ENCODE results near the gene SDC3. TPM values are rescaled to one million over a fixed set of nuclear protein-coding genes. Genes with fewer than 3 reads are reported as not detected.

Gene SDC3, protein sequence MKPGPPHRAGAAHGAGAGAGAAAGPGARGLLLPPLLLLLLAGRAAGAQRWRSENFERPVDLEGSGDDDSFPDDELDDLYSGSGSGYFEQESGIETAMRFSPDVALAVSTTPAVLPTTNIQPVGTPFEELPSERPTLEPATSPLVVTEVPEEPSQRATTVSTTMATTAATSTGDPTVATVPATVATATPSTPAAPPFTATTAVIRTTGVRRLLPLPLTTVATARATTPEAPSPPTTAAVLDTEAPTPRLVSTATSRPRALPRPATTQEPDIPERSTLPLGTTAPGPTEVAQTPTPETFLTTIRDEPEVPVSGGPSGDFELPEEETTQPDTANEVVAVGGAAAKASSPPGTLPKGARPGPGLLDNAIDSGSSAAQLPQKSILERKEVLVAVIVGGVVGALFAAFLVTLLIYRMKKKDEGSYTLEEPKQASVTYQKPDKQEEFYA
- polyA plus RNA-seq (2011; rRNA removed) (15.4 and 18.0 TPM in 2 replicates), polyA minus RNA-seq (2011; rRNA and poly(A)+ RNA removed) (23.9 and 33.2 TPM in 2 replicates)

DNA sequence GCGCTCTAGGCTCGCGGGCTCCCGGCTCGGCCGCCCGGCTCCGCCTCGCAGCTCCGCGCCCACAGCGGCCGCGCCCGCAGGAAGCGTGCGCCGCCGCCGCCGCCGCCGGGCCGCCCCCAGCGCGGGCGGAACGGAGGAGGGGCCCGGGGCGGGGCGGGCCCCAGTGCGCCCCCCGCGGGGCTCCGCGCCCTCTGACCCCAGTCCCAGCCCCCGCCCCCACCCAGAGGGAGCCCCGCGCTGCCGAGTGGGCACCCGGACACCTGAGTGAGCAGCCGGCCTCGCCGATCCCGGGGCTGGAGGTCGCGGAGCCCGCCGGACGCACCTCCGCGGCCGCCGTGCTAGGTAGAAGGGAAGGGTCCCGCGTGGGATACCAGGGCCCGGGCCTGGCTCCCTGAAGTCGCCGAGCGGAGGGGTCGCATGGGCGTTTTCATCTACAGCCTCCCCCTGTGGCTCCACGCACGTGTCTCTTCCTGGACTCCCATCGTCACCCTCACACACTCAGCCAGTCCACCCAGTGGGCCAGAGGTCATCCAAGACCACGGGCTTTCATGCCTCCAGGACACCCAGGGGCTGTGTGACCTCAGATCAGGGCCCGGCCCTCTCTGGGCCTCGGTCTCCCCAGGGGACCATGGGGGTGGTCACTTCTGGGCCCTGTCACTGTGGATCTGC lies at the start of gene SDC3:
Gene SDC3, minus strand, starts transcription at position 63 of the 669 bp plus-strand sequence. CDS start 172 bp downstream, outside the sequence.
- POLR2A ChIA-PET, result no interaction called here
- DNase-seq (ENCODE audit: low read depth), result no peak

DNA sequence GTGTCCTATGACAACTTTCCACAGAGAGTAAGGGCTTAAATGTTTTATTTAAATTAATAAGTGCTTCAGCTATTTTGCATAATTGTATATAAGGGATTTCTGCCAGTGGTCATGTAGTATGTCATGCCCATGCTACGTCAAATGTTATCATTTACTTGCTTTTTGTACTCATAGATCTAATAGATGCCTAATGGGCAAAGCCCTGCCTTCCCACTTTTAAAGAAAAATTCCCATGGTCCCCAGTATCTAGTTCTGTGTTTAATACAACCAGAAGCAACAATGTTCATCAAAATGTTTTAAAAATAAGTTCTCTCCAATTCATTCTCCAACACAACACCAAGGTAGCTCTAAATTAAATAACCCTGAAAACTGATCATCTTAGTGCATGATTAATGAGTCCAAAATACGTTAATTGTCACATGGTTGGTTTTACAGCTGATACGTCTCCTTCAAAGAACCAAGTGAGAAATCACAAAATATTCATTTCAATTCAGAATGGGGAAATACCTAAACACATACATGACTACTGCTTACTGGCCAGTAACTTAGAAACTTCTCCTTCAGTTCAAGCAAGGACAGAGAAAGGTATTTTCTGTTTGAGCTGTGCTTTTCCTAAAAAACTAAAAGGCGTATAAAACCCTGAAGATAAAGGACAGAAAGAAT lies 49.1 kb upstream of the SDC3 start:
- H3K36me3 ChIP-seq (ENCODE audit: control insufficient read depth, insufficient read depth, low read length), result peaks cover 6% of the 10 kb centered on the region; the same call in 1 of the 2 replicates
- no peak overlapping the region for H3K4me3 ChIP-seq (ENCODE audit: low read depth, low read length)
- ChIA-PET POLR2A (no interaction called here), CTCF (interaction anchor here (0.6 to 1.2 kb wide), 2 partner anchors 80 to 238 kb away, joined by 3 read pairs; no protein-coding TSS in a partner anchor)
- TF ChIP-seq, protein P1, sequence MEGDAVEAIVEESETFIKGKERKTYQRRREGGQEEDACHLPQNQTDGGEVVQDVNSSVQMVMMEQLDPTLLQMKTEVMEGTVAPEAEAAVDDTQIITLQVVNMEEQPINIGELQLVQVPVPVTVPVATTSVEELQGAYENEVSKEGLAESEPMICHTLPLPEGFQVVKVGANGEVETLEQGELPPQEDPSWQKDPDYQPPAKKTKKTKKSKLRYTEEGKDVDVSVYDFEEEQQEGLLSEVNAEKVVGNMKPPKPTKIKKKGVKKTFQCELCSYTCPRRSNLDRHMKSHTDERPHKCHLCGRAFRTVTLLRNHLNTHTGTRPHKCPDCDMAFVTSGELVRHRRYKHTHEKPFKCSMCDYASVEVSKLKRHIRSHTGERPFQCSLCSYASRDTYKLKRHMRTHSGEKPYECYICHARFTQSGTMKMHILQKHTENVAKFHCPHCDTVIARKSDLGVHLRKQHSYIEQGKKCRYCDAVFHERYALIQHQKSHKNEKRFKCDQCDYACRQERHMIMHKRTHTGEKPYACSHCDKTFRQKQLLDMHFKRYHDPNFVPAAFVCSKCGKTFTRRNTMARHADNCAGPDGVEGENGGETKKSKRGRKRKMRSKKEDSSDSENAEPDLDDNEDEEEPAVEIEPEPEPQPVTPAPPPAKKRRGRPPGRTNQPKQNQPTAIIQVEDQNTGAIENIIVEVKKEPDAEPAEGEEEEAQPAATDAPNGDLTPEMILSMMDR (IDR thresholded peaks at IDR 0.05; ENCODE audit: insufficient read depth, low read depth, low read length), result no peak
- no peak for DNase-seq (ENCODE audit: low read depth)
- H3K27me3 ChIP-seq (ENCODE audit: control insufficient read depth, insufficient read depth, low read length), result no peaks in the 10 kb centered on the region

More for the DNA sequence above, at the start of gene SDC3:
- Histone ChIP-seq H3K36me3 (ENCODE audit: control insufficient read depth, insufficient read depth, low read length) (no peaks in the 10 kb centered on the region), H3K27me3 (ENCODE audit: control insufficient read depth, insufficient read depth, low read length) (no peaks in the 10 kb centered on the region), H3K4me3 (ENCODE audit: low read depth, low read length) (peak within 1 kb of the TSS; percentile 64)
- TF ChIP-seq, protein P1 (IDR thresholded peaks at IDR 0.05; ENCODE audit: insufficient read depth, low read depth, low read length), result no peak
- CTCF ChIA-PET, result interaction anchor here (1.0 to 8.6 kb wide), 5 partner anchors 11 to 188 kb away, joined by 3 to 548 read pairs (median 90); no protein-coding TSS in a partner anchor

DNA sequence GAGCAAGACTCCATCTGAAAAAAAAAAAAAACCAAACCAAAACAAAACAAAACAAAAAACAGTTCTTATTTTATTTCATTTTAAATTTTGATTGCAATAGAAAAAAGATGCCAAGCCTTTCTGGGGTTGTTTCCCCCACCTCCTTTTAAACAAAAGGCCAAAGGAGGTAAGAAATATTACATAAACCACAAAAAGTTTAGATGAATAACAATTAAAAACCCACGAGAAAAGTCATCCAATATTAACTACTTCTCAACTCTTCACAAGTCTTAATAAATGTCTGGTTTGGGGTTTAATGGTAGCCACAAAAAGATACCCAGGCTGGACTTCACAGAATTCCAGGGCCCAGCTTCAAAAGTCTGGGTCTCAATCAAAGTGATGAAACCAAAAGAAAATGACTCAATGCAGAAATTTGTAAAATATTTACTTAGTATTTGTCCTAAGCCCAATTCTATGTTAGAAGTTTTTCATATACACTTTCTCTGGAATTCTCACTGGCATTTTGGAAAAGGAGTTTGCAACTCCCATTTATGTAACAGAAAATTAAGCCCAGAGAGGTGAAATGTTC lies 47.0 kb upstream of the SDC3 start:
- no peaks in the 10 kb centered on the region for H3K27me3 ChIP-seq (ENCODE audit: control insufficient read depth, insufficient read depth, low read length)
- ChIA-PET POLR2A (no interaction called here), CTCF (no interaction called here)
- H3K36me3 ChIP-seq (ENCODE audit: control insufficient read depth, insufficient read depth, low read length), result peaks cover 12% of the 10 kb centered on the region
- peak; percentile 27 for DNase-seq (ENCODE audit: low read depth)
- H3K4me3 ChIP-seq (ENCODE audit: low read depth, low read length), result no peak overlapping the region
- TF ChIP-seq, protein P1 (IDR thresholded peaks at IDR 0.05; ENCODE audit: insufficient read depth, low read depth, low read length), result no peak

DNA sequence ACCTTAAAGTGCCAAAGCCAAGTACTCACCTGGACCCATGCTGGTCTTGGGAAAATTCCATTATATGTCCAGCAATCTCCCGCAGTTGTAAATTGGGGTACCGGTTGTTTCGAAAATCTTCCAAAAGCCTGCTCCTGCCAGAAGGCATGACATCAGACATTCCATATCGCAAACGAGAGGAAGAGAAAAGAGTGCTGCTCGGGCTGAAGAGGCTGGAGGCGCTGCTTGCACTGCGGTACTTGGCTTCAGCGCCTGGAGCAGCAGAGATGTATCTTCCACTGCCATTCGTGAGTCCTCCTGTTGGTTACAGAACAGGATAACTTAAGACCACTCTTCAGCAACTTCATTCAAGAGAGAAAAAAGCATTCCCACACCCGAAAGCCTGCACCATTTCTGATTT lies 45.1 kb upstream of the SDC3 start:
- Histone ChIP-seq H3K27me3 (ENCODE audit: control insufficient read depth, insufficient read depth, low read length) (no peaks in the 10 kb centered on the region), H3K36me3 (ENCODE audit: control insufficient read depth, insufficient read depth, low read length) (peaks cover 13% of the 10 kb centered on the region), H3K4me3 (ENCODE audit: low read depth, low read length) (no peak overlapping the region)
- ChIA-PET CTCF (no interaction called here), POLR2A (no interaction called here)
- DNase-seq (ENCODE audit: low read depth), result no peak
- TF ChIP-seq, protein P1 (IDR thresholded peaks at IDR 0.05; ENCODE audit: insufficient read depth, low read depth, low read length), result no peak
